Measurements from ENCODE around the gene TMEM59. TPM values are rescaled to one million over a fixed set of nuclear protein-coding genes. Genes with fewer than 3 reads are reported as not detected.

The TMEM59 gene
- total RNA-seq, 1 donor from 2014 or later, result 337 TPM

GRCh38 chr1:54069791-54070170 lies 16.8 kb upstream of the TMEM59 start:
- H3K4me1 ChIP-seq, result no peaks in the 10 kb centered on the region
- no peaks in the 10 kb centered on the region for H3K9me3 ChIP-seq (replicated peaks)
- H3K36me3 ChIP-seq, result no peaks in the 10 kb centered on the region
- TF ChIP-seq, protein P1, sequence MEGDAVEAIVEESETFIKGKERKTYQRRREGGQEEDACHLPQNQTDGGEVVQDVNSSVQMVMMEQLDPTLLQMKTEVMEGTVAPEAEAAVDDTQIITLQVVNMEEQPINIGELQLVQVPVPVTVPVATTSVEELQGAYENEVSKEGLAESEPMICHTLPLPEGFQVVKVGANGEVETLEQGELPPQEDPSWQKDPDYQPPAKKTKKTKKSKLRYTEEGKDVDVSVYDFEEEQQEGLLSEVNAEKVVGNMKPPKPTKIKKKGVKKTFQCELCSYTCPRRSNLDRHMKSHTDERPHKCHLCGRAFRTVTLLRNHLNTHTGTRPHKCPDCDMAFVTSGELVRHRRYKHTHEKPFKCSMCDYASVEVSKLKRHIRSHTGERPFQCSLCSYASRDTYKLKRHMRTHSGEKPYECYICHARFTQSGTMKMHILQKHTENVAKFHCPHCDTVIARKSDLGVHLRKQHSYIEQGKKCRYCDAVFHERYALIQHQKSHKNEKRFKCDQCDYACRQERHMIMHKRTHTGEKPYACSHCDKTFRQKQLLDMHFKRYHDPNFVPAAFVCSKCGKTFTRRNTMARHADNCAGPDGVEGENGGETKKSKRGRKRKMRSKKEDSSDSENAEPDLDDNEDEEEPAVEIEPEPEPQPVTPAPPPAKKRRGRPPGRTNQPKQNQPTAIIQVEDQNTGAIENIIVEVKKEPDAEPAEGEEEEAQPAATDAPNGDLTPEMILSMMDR (IDR thresholded peaks at IDR 0.05; ENCODE audit: borderline replicate concordance), result no peak
- intact Hi-C loops (cut with micrococcal nuclease), result loop anchor here (10.0 kb wide), 2 partner anchors 425 to 735 kb away; partner anchors contain the start of gene TTC22
- H3K4me3 ChIP-seq, result no peak overlapping the region
- no peaks in the 10 kb centered on the region for H3K27me3 ChIP-seq (ENCODE audit: low read depth)
- DNase-seq, result no peak
- no peak overlapping the region for H3K27ac ChIP-seq (replicated peaks)

- TF ChIP-seq, protein P1 (IDR thresholded peaks at IDR 0.05; ENCODE audit: borderline replicate concordance), result no peak
- intact Hi-C loops (cut with micrococcal nuclease), result no loop called here
Observed at GRCh38 chr1:54064299-54064698, 11.3 kb upstream of the TMEM59 start.

DNA sequence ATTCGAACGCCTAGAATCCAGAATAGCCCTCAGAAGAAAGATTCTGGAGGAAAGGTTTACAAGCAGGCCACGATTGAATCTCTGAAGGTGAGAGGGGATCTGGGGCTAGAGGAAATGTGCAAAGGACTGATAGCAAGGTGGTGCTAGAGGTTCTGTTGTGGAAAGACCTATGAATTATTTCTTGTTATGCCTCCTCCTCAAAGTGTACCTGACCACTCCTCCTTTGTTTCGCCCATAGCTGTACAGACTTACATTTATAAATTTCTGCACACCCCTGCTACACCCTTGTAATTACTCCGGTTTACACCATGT lies 1.4 kb upstream of the TMEM59 start:
- Histone ChIP-seq H3K27me3 (ENCODE audit: low read depth) (no peaks in the 10 kb centered on the region), H3K27ac (replicated peaks) (no peak overlapping the region), H3K9me3 (replicated peaks) (no peaks in the 10 kb centered on the region), H3K4me3 (peak overlapping the region; percentile 98), H3K4me1 (peaks cover 51% of the 10 kb centered on the region), H3K36me3 (peaks cover 5% of the 10 kb centered on the region)
- TF ChIP-seq, protein P1 (IDR thresholded peaks at IDR 0.05; ENCODE audit: borderline replicate concordance), result no peak
- DNase-seq, result no peak
- intact Hi-C loops (cut with micrococcal nuclease), result no loop called here

More at GRCh38 chr1:54064299-54064698, 11.3 kb upstream of the TMEM59 start:
- Histone ChIP-seq H3K4me3 (no peak overlapping the region), H3K27ac (replicated peaks) (no peak overlapping the region), H3K4me1 (no peaks in the 10 kb centered on the region), H3K27me3 (ENCODE audit: low read depth) (no peaks in the 10 kb centered on the region), H3K9me3 (replicated peaks) (no peaks in the 10 kb centered on the region), H3K36me3 (no peaks in the 10 kb centered on the region)
- no peak for DNase-seq

GRCh38 chr1:54053745-54054437 lies 887 bp upstream of the TMEM59 start:
- peak overlapping the region; percentile 98 for H3K4me3 ChIP-seq
- H3K9me3 ChIP-seq (replicated peaks), result no peaks in the 10 kb centered on the region
- TF ChIP-seq, protein P1 (IDR thresholded peaks at IDR 0.05; ENCODE audit: borderline replicate concordance), result no peak
- peaks cover 56% of the 10 kb centered on the region for H3K4me1 ChIP-seq
- H3K36me3 ChIP-seq, result peaks cover 5% of the 10 kb centered on the region
- DNase-seq, result no peak
- intact Hi-C loops (cut with micrococcal nuclease), result no loop called here
- no peaks in the 10 kb centered on the region for H3K27me3 ChIP-seq (ENCODE audit: low read depth)
- H3K27ac ChIP-seq (replicated peaks), result peak overlapping the region; percentile 97

DNA sequence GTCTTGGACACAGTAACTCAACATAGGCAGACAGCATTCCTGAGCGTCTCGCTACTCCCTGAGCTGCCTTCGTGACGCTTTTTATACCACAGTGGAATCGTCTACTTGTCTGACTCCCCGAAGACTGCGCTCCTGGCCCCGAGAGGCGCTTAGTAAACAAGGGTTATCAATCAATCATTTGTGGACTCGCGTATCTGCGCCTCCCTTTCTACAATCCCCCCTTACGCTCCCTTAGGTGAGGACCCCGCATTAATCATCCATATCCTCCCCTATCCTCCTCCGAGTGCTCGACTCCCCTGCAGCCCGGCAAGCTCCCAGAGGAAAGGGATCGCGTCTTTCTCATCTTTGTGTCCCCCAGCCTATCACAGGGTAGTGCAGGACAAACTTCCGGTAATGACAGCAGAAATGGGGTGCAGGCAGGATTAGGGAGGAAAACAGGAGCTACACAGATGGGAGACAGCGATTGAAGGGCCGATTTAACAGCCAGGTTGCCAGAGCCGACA lies 522 bp downstream of the TMEM59 start:
- intact Hi-C loops (cut with micrococcal nuclease), result no loop called here

More for the DNA sequence above, 522 bp downstream of the TMEM59 start:
- no peak for DNase-seq
- TF ChIP-seq, protein P1 (IDR thresholded peaks at IDR 0.05; ENCODE audit: borderline replicate concordance), result no peak
- Histone ChIP-seq H3K27me3 (ENCODE audit: low read depth) (no peaks in the 10 kb centered on the region), H3K4me1 (peaks cover 70% of the 10 kb centered on the region), H3K27ac (replicated peaks) (peak overlapping the region; percentile 97), H3K36me3 (peaks cover 2% of the 10 kb centered on the region), H3K9me3 (replicated peaks) (no peaks in the 10 kb centered on the region), H3K4me3 (peak overlapping the region; percentile 98)
